ENCODE measurements around the gene CAMK1D. TPM values are rescaled to one million over a fixed set of nuclear protein-coding genes. Genes with fewer than 3 reads are reported as not detected.

Gene CAMK1D
- total RNA-seq, 1 donor from 2014 or later: 1.0 TPM

DNA sequence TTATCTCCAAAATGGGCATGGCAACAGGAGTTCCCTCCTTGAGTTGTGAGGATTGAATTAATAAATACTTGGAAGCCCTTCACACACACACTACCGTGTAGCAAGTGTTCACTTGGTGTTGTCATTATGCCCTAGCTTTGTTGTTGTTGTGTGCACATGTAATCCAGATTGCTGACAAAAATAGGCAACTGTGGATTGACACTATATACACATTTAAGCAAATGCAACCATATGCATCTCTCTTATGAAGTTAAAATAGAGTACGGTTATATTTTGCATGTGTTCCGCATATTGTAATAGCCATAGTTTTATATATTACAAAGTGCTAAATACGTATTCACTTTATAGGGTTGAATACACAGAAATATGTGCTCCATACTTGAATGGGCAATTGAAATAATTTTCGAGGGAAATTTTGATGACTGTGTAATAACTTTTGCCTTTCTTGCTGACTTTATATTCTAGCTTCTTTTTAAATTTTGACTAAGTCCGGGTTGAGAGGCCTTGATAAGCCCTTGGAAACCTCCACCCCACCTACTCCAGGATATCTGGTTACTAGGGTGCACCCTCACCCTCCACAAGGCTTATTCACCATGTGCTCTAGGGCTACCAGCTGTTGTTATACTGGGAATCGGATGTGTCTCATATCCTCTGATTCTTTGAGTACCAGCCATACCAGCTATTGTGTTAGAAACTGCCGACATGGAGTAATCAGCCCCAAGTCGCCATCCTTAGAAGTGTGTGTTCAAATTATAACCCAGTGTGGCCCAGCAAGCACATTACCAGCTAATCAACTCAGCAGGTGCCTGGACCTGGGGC is 265.0 kb downstream of the CAMK1D start:
- no peak for TF ChIP-seq CTCF (conservative IDR thresholded peaks at IDR 0.05; ENCODE audit: low read depth, low read length)
- H3K4me3 ChIP-seq (ENCODE audit: low read depth, low read length): no peak overlapping the region
- no peak for DNase-seq (ENCODE audit: low read depth)

DNA sequence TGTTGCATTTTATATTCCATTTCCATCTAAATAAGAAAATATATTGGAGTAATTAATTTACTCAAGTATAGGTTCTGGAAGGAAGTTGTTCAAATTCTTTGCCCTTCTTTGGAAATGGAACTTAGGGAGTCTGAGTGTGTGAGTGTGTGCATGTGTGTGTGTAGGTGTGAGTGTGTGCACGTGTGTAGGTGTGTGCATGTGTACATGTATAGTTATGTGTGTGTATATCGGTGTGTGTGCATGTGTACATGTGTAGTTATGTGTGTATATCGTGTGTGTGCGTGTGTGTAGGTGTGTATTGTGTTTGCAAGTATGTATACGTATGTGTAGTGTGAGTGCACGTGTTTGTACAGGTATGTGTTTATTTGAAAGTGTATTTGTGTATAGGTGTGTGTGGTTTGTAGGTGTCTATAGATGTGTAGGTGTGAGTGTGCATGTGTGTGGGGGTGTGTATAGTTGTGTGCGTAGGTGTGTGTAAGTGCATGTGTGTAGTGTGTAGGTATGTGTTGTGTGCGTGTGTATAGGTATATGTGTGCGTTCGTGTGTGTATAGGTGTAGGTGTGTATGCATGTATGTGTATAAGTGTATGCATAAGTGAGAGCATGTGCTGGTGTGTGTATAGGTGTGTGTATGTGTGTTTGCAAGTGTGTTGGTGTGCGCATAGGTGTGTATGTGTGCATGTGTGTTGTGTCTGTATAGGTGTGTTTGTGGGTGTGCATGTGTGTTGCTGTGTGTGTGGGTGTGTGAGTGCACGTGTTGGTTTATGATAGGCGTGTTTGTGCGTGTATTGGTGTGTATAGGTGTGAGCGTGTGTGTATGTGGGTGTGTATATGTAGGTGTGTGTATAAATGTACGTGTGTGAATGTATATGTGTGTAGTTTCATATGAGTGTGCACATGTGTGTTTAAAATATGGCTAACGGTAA is 266.2 kb downstream of the CAMK1D start:
- H3K4me3 ChIP-seq (ENCODE audit: low read depth, low read length): no peak overlapping the region
- TF ChIP-seq CTCF (conservative IDR thresholded peaks at IDR 0.05; ENCODE audit: low read depth, low read length): no peak
- no peak for DNase-seq (ENCODE audit: low read depth)

GRCh38 chr10:12617191-12618175 is 268.1 kb downstream of the CAMK1D start:
- TF ChIP-seq CTCF (conservative IDR thresholded peaks at IDR 0.05; ENCODE audit: low read depth, low read length): no peak
- no peak overlapping the region for H3K4me3 ChIP-seq (ENCODE audit: low read depth, low read length)
- DNase-seq (ENCODE audit: low read depth): no peak

- no peak overlapping the region for H3K4me3 ChIP-seq (ENCODE audit: low read depth, low read length)
- TF ChIP-seq CTCF (conservative IDR thresholded peaks at IDR 0.05; ENCODE audit: low read depth, low read length): no peak
- DNase-seq (ENCODE audit: low read depth): no peak
Observed at GRCh38 chr10:12622016-12622415, 272.7 kb downstream of the CAMK1D start.

GRCh38 chr10:12622691-12623090 is 273.3 kb downstream of the CAMK1D start:
- no peak for TF ChIP-seq CTCF (conservative IDR thresholded peaks at IDR 0.05; ENCODE audit: low read depth, low read length)
- DNase-seq (ENCODE audit: low read depth): no peak
- H3K4me3 ChIP-seq (ENCODE audit: low read depth, low read length): no peak overlapping the region

GRCh38 chr10:12625393-12626023 is 276.2 kb downstream of the CAMK1D start:
- no peak for DNase-seq (ENCODE audit: low read depth)
- no peak for TF ChIP-seq CTCF (conservative IDR thresholded peaks at IDR 0.05; ENCODE audit: low read depth, low read length)
- H3K4me3 ChIP-seq (ENCODE audit: low read depth, low read length): no peak overlapping the region

Measured in epithelial cell of proximal tubule (primary cell).